Thoracic aorta (tissue), 2 donors: Measurements from ENCODE around the gene BMAL1. TPM values are rescaled to one million over a fixed set of nuclear protein-coding genes. Genes with fewer than 3 reads are reported as not detected.
"Not testable (repeated sequence)": the region's sequence is repeated elsewhere in the genome, so short reads cannot be mapped to it uniquely, and the experiment has no call there.

Experiments
- ATAC-seq: fragments of 150-250 bp; one replicate; pipeline ENCODE4 v1.8.0; 2017; ENCODE audit warnings: low read depth; ENCODE audit not compliant: insufficient number of reproducible peaks, low FRiP score
- DNase-seq: peaks from one replicate; pipeline ENCODE4 v3.0.0-alpha.2; 2020; ENCODE audit warnings: low spot score
- H3K27ac ChIP-seq, 2 donors: fragments of 200-600 bp; sonication (generic); 1 replicate in 1 of 2; 2 replicates in 1 of 2; pipeline ENCODE4 v1.5.1; 2016; ENCODE audit warnings: mild to moderate bottlenecking in 2 of 2, moderate library complexity in 2 of 2
- H3K27me3 ChIP-seq: fragments of 200-600 bp; sonication (generic); replicated peaks from 2 replicates; pipeline ENCODE4 v1.6.0; 2016; ENCODE audit warnings: mild to moderate bottlenecking; ENCODE audit not compliant: insufficient read depth
- H3K36me3 ChIP-seq: fragments of 200-600 bp; sonication (generic); one replicate; pipeline ENCODE4 v1.5.1; 2016
- H3K4me1 ChIP-seq, 2 donors: fragments of 200-600 bp; sonication (generic); 1 replicate in 1 of 2; 2 replicates in 1 of 2; pipeline versions ENCODE4 v1.5.1 to v1.6.0; 2016; ENCODE audit warnings: low read depth in 2 of 2, mild to moderate bottlenecking in 1 of 2; ENCODE audit not compliant: control insufficient read depth in 1 of 2
- H3K4me3 ChIP-seq: fragments of 200-600 bp; sonication (generic); 2 replicates; pipeline ENCODE4 v1.5.1; 2016; ENCODE audit warnings: mild to moderate bottlenecking
- H3K9me3 ChIP-seq: fragments of 200-600 bp; sonication (generic); 2 replicates; pipeline ENCODE4 v1.5.1; 2016
- total RNA-seq, 2 donors: library from RNA; depleted of rRNA; stranded (reverse); fragments of >200 nt; gene quantifications; one replicate each; pipeline versions ENCODE4 v1.1.0 to v1.2.3, GENCODE V29; 2016
- TF ChIP-seq, protein P1 (sequence below): fragments of 200-600 bp; sonication (generic); IDR thresholded peaks from one replicate; pipeline ENCODE4 v1.5.1; 2019; ENCODE audit warnings: antibody characterized with exemption

The BMAL1 gene
- total RNA-seq, 2 donors from 2014 or later: 21.8 to 40.8 TPM

DNA sequence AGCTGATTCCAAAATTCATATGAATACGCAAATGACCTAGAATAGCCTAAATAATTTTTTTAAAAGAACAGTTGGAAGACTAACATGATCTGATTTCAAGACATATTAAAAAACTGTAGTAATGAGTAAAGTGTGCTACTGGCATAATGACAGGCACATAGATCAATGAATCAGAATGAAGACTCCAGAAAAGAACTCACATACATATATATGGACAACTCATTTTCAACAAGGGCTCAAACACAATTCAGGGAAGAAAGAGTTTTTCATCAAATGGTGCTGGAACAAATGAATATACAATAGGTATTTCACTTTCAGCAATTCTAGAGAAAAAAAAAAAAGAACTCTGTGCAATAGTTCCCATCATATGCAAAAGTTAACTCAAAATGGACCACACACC lies 151.7 kb downstream of the BMAL1 start:
- TF ChIP-seq, protein P1, sequence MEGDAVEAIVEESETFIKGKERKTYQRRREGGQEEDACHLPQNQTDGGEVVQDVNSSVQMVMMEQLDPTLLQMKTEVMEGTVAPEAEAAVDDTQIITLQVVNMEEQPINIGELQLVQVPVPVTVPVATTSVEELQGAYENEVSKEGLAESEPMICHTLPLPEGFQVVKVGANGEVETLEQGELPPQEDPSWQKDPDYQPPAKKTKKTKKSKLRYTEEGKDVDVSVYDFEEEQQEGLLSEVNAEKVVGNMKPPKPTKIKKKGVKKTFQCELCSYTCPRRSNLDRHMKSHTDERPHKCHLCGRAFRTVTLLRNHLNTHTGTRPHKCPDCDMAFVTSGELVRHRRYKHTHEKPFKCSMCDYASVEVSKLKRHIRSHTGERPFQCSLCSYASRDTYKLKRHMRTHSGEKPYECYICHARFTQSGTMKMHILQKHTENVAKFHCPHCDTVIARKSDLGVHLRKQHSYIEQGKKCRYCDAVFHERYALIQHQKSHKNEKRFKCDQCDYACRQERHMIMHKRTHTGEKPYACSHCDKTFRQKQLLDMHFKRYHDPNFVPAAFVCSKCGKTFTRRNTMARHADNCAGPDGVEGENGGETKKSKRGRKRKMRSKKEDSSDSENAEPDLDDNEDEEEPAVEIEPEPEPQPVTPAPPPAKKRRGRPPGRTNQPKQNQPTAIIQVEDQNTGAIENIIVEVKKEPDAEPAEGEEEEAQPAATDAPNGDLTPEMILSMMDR: no peak
- no peak for DNase-seq
- H3K4me1 ChIP-seq: peaks cover 0 to 9% of the 10 kb centered on the region in 2 donors
- ATAC-seq: no peak
- H3K27ac ChIP-seq: no peak overlapping the region
- no peaks in the 10 kb centered on the region for H3K36me3 ChIP-seq
- no peaks in the 10 kb centered on the region for H3K27me3 ChIP-seq
- no peaks in the 10 kb centered on the region for H3K9me3 ChIP-seq
- H3K4me3 ChIP-seq: no peak overlapping the region

DNA sequence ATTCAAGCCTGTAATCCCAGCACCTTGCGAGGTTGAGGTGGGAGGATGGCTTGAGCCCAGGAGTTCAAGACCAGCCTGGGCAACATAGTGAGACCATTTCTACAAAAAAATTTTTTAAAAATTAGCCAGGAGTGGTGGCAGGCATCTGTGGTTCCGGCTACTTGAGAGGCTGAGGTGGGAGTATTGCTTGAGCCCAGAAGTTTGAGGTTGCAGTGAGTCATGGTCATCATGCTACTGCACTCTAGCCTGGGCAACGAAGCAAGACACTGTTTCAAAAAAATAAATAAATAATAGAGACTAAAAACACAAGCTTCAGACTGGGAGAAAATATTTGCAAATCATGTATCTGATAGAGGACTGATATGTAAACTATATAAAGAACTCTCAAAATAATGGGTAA lies 152.2 kb downstream of the BMAL1 start:
- Histone ChIP-seq H3K4me1 (peaks cover 0 to 4% of the 10 kb centered on the region in 2 donors), H3K27ac (no peak overlapping the region), H3K36me3 (no peaks in the 10 kb centered on the region), H3K27me3 (no peaks in the 10 kb centered on the region), H3K4me3 (no peak overlapping the region), H3K9me3 (no peaks in the 10 kb centered on the region)
- ATAC-seq (no peak), DNase-seq (no peak)
- TF ChIP-seq, protein P1: no peak

DNA sequence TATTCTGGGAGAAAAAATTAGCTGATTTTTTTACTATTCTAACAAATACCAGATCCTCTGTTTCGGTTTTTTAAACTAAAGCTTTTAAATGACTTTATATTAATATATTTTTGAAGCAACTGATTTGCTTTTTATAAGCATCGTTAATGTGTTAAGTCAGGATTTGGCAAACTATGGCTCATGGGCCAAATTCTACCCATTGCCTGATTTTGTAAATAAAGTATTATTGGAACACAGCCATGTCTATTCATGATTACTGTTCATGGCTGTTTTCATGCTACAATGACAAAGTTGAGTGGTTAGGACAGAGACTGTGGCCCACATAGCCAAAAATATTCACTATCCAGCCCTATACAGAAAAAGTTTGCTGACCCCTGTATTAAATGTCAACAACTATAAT lies 155.8 kb downstream of the BMAL1 start:
- ATAC-seq: no peak
- no peaks in the 10 kb centered on the region for H3K27me3 ChIP-seq

DNA sequence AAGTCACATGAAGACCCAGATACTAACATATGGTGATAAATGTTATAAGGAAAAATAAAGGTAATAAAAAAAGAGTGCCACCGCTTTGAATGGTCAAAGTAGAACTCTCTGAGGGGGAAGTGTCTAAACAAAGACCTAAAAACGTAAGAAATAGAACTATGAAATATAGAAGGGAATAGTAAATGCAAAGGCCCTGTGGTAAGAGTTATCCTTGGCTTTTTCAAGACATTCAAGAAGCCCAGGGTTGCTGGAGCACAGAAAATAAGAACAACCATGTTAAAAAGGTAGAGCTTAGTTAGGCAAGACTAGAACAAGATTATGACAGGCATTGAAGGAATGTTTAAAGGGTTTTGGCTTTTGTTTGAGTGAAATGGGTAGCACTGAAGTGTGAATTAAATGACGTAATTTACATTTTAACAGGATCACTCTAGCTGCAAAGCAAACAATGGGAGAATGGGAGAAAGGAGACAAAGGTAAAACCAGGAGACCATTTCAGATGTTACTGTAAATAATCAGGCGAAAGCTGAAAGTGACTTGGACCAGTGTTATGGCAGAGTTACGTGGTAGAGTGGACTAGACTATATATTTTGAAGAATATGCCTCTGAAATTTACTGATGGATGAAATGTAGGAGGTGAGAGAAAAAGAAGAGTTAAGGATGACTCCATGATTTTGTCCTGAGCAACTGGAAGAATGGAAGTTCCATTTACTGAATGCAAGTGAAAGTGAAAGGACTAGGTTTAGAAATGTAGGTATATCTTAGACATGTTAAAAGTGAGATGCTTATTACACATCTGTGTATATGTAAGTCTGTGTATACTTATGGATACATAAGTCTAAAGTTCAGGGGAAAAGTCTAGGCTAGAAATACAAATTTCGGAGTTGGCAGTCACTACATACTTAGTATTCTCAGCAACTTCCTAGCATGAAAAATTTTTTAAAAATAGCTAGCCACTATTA lies 156.9 kb downstream of the BMAL1 start:
- ATAC-seq: no peak
- TF ChIP-seq, protein P1: no peak
- H3K9me3 ChIP-seq: no peaks in the 10 kb centered on the region
- no peaks in the 10 kb centered on the region for H3K4me1 ChIP-seq
- H3K36me3 ChIP-seq: no peaks in the 10 kb centered on the region
- no peak for DNase-seq
- H3K4me3 ChIP-seq: no peak overlapping the region
- H3K27ac ChIP-seq: no peak overlapping the region
- no peaks in the 10 kb centered on the region for H3K27me3 ChIP-seq

More for the DNA sequence above, 155.8 kb downstream of the BMAL1 start:
- TF ChIP-seq, protein P1: no peak
- H3K9me3 ChIP-seq: no peaks in the 10 kb centered on the region
- no peak overlapping the region for H3K27ac ChIP-seq
- no peak overlapping the region for H3K4me3 ChIP-seq
- no peak for DNase-seq
- H3K36me3 ChIP-seq: no peaks in the 10 kb centered on the region
- no peaks in the 10 kb centered on the region for H3K4me1 ChIP-seq

DNA sequence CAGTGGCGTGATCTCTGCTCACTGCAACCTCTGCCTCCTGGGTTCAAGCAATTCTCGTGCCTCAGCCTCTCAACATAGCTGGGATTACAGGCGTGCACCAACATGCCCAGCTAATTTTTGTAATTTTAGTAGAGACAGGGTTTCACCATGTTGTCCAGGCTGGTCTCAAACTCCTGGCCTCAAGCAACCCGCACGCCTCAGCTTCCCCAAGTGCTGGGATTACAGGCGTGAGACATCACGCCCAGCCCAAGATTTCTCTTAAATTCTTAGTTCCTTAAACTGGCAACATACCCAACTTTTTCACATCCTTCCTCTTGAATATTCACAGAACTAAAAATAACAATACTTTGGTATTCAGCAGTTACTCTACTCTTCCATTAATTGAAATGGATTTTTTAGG lies 159.2 kb downstream of the BMAL1 start:
- not testable (repeated sequence) for H3K9me3 ChIP-seq, H3K4me3 ChIP-seq, ATAC-seq, H3K27me3 ChIP-seq, H3K36me3 ChIP-seq, DNase-seq, H3K27ac ChIP-seq, H3K4me1 ChIP-seq

Other genes starting within 250 kb of the BMAL1 start
- 10 to 100 TPM; 24.5 to 36.7 TPM for gene BTBD10, start 185.4 kb downstream of the BMAL1 start, total RNA-seq
- gene PTH, start 218.2 kb downstream of the BMAL1 start, total RNA-seq: not detected